22Rv1 (cell line): ENCODE measurements around the gene PGM1.

Source experiments
- CTCF ChIP-seq: fragments of 450-650 bp; IDR thresholded peaks from 2 replicates; pipeline ENCODE4 v1.5.1; 2017; ENCODE audit warnings: mild to moderate bottlenecking
- ZFX ChIP-seq: fragments of 450-650 bp; IDR thresholded peaks from 2 replicates; pipeline ENCODE4 v1.6.1; 2017; ENCODE audit warnings: antibody characterized with exemption, borderline replicate concordance

GRCh38 chr1:63671514-63671913, 78.3 kb downstream of the PGM1 start:
- TF ChIP-seq CTCF (no peak), ZFX (no peak)
